ENCODE results near the gene OLIG3.

The OLIG3 gene

GRCh38 chr6:137467211-137467610 is 27.0 kb downstream of the OLIG3 start:
- no peak overlapping the region for H3K4me3 ChIP-seq (ENCODE audit: low read depth, low read length)
- no peak for DNase-seq (ENCODE audit: low read depth)
- no peak for TF ChIP-seq CTCF (IDR thresholded peaks at IDR 0.05; ENCODE audit: insufficient read depth, low read depth, low read length, missing control alignments)

GRCh38 chr6:137465378-137466009 is 28.7 kb downstream of the OLIG3 start:
- no peak for TF ChIP-seq CTCF (IDR thresholded peaks at IDR 0.05; ENCODE audit: insufficient read depth, low read depth, low read length, missing control alignments)
- DNase-seq (ENCODE audit: low read depth): peak; percentile 7
- H3K4me3 ChIP-seq (ENCODE audit: low read depth, low read length): no peak overlapping the region

- no peak for DNase-seq (ENCODE audit: low read depth)
- TF ChIP-seq CTCF (IDR thresholded peaks at IDR 0.05; ENCODE audit: insufficient read depth, low read depth, low read length, missing control alignments): no peak
- H3K4me3 ChIP-seq (ENCODE audit: low read depth, low read length): no peak overlapping the region
These were observed 41.8 kb downstream of the OLIG3 start for GRCh38 chr6:137452333-137452894.

- H3K4me3 ChIP-seq (ENCODE audit: low read depth, low read length): no peak overlapping the region
- DNase-seq (ENCODE audit: low read depth): no peak
- TF ChIP-seq CTCF (IDR thresholded peaks at IDR 0.05; ENCODE audit: insufficient read depth, low read depth, low read length, missing control alignments): no peak
These were observed 50.3 kb downstream of the OLIG3 start for GRCh38 chr6:137443901-137444300.
